Suprapubic skin (tissue), 4 donors: ENCODE results near the gene ZRSR2.

ENCODE experiments used
- CTCF ChIP-seq, 2 donors: fragments of 200-600 bp in 1 of 2; fragments of 450-650 bp in 1 of 2; sonication (generic) in 1 of 2; IDR thresholded peaks; one replicate each; pipeline ENCODE4 v1.5.1; 2016 to 2019; ENCODE audit warnings: antibody characterized with exemption in 2 of 2, mild to moderate bottlenecking in 1 of 2, moderate library complexity in 1 of 2
- EP300 ChIP-seq: sonication (generic); formaldehyde crosslinking; IDR thresholded peaks from one replicate; pipeline ENCODE4 v1.6.1; 2017; ENCODE audit warnings: antibody characterized with exemption
- POLR2AphosphoS5 ChIP-seq, 3 donors: sonication (generic); formaldehyde crosslinking; IDR thresholded peaks; one replicate each; pipeline ENCODE4 v1.6.1; 2017; ENCODE audit warnings: antibody characterized with exemption in 3 of 3

GRCh38 chrX:15789979-15790768 is at the start of gene ZRSR2:
- TF ChIP-seq EP300 (no peak), CTCF (IDR thresholded peaks at IDR 0.05) (no peak), POLR2AphosphoS5 (IDR thresholded peaks at IDR 0.05) (peak in 2 of 3 donors; percentile 12 to 17)
